Hair follicle dermal papilla cell (primary cell): ENCODE data around the gene MAP10. TPM values are rescaled to one million over a fixed set of nuclear protein-coding genes. Genes with fewer than 3 reads are reported as not detected.

Experiments
- small RNA-seq: library from RNA; depleted of rRNA; stranded (forward); fragments of <200 nt; gene quantifications from one replicate; pipeline ENCODE3, GENCODE V24; 2012
- total RNA-seq: library from RNA; depleted of rRNA; stranded (reverse); fragments of >200 nt; gene quantifications from 2 replicates; pipeline ENCODE4 v1.2.3, GENCODE V29; 2012

MAP10 gene, protein sequence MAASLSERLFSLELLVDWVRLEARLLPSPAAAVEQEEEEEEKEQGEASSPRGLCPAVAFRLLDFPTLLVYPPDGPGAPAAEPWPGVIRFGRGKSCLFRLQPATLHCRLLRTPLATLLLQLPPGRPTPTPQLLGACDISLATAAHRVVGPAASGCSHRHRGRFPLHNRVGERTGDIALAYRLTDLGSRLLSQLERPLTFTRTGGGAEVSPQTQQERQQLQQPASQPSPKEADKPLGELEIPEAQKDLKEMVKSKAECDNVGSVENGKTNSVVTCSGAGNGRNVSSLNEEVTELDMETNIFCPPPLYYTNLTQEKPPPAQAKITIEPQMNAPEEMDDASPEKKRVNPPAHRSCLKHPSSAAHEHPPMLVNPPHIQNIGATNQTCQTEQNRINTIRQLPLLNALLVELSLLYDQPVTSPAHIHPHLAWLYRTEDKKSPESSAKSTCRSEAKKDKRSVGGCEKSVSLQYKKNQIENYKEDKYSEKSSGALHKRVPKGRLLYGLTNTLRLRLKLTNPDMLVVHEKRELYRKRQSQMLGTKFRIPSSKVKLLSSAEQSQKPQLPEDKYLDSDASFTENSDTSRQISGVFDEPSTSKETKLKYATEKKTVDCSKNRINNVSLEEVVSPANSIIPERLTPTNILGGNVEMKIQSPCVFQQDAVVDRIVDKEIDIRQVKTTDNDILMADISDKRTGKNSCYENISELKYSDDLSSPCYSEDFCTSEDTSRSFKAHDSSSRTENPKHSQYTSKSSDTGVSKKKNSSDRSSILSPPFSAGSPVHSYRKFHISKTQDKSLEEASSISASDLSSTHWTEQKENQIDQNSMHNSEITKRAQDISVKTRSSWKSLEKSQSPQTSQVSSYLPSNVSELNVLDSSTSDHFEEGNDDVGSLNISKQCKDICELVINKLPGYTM
- total RNA-seq, result 3.4 and 3.6 TPM in 2 replicates

GRCh38 chr1:232805269-232806185 lies at the start of gene MAP10:
Gene MAP10, plus strand, starts transcription at chr1:232805416. Its CDS starts 34 bp downstream, at chr1:232805450.

Small RNA genes within 50 kb of the gene (small RNA-seq; reads per million reads assigned to genes)
- gene RNU1-74P, result 5.4 reads per million, percentile 80 among the genes with 10 or more reads in this experiment

Other genes with a start within 250 kb of the MAP10 start
- gene SIPA1L2, start 175.3 kb upstream of the MAP10 start, total RNA-seq, result 31.7 and 32.3 TPM in 2 replicates
- 18.5 and 20.3 TPM in 2 replicates for gene NTPCR, start 145.2 kb downstream of the MAP10 start, total RNA-seq